PC-3 (cell line): ENCODE data around the gene CD19.

ENCODE experiments used
- CTCF ChIP-seq: fragments of 300-600 bp; sonication (generic); conservative IDR thresholded peaks from 2 replicates; pipeline ENCODE4 v1.5.1; 2017; ENCODE audit warnings: antibody characterized with exemption, low read depth, mild to moderate bottlenecking, low read length
- EZH2 ChIP-seq: fragments of 300-600 bp; sonication (generic); IDR thresholded peaks from one replicate; pipeline ENCODE4 v1.6.1; 2017; ENCODE audit warnings: antibody characterized with exemption, mild to moderate bottlenecking, low read length; ENCODE audit not compliant: unreplicated experiment

- TF ChIP-seq EZH2 (no peak), CTCF (no peak)
Measured at GRCh38 chr16:28933171-28933570, 1.4 kb downstream of the CD19 start.
